Erythroblast (primary cell): ENCODE data around the gene OAS3.

Source experiments
- GATA1 ChIP-seq: IDR thresholded peaks from 2 replicates; pipeline ENCODE4 v1.6.1; 2011; ENCODE audit warnings: low read depth, mild to moderate bottlenecking, control low read depth, low read length, moderate library complexity
- POLR2A ChIP-seq: IDR thresholded peaks from 2 replicates; pipeline ENCODE4 v1.6.1; 2011; ENCODE audit warnings: mild to moderate bottlenecking, low read length

- TF ChIP-seq POLR2A (no peak), GATA1 (no peak)
Measured at GRCh38 chr12:112909693-112910092, 28.6 kb upstream of the OAS3 start.
